Ishikawa (cell line): ENCODE data around the gene CALHM3.

Experiments
- CEBPB ChIP-seq: IDR thresholded peaks from 2 replicates; pipeline ENCODE4 v1.6.1; 2012
- CREB1 ChIP-seq: IDR thresholded peaks from 2 replicates; pipeline ENCODE4 v1.6.1; 2012; ENCODE audit warnings: low read depth
- EGR1 ChIP-seq: IDR thresholded peaks from 2 replicates; pipeline ENCODE4 v1.6.1; 2012
- EP300 ChIP-seq: IDR thresholded peaks from 2 replicates; pipeline ENCODE4 v1.6.1; 2012; ENCODE audit warnings: borderline replicate concordance
- FOXM1 ChIP-seq: IDR thresholded peaks from 2 replicates; pipeline ENCODE4 v1.6.1; 2012; ENCODE audit warnings: low read depth, borderline replicate concordance
- MAX ChIP-seq: IDR thresholded peaks from 2 replicates; pipeline ENCODE4 v1.6.1; 2012
- NFIC ChIP-seq: IDR thresholded peaks from 2 replicates; pipeline ENCODE4 v1.6.1; 2012
- RAD21 ChIP-seq: IDR thresholded peaks from 2 replicates; pipeline ENCODE4 v1.6.1; 2012; ENCODE audit warnings: low read depth
- REST ChIP-seq: IDR thresholded peaks from 2 replicates; pipeline ENCODE4 v1.6.1; 2012; ENCODE audit warnings: low read depth, mild to moderate bottlenecking
- TAF1 ChIP-seq: IDR thresholded peaks from 2 replicates; pipeline ENCODE4 v1.6.1; 2012; ENCODE audit warnings: low read depth, mild to moderate bottlenecking
- TCF12 ChIP-seq: IDR thresholded peaks from 2 replicates; pipeline ENCODE4 v1.6.1; 2012; ENCODE audit warnings: low read depth
- TEAD4 ChIP-seq: IDR thresholded peaks from 2 replicates; pipeline ENCODE4 v1.6.1; 2012
- USF1 ChIP-seq: IDR thresholded peaks from 2 replicates; pipeline ENCODE4 v1.6.1; 2012
- YY1 ChIP-seq: IDR thresholded peaks from 2 replicates; pipeline ENCODE4 v1.6.1; 2012; ENCODE audit warnings: low read depth
- ZBTB7A ChIP-seq: IDR thresholded peaks from 2 replicates; pipeline ENCODE4 v1.6.1; 2012; ENCODE audit warnings: low read depth

CALHM3 gene

GRCh38 chr10:103504181-103504783, 25.2 kb upstream of the CALHM3 start:
- TF ChIP-seq TCF12: 0 out of 2 replicates have a peak, but pooled peaks have one; percentile 16
- TF ChIP-seq TEAD4: peak; percentile 46
- TF ChIP-seq REST: no peak
- TF ChIP-seq MAX: peak; percentile 67

- TF ChIP-seq TAF1: no peak
- no peak for TF ChIP-seq TEAD4
- TF ChIP-seq REST: no peak
- no peak for TF ChIP-seq FOXM1
- no peak for TF ChIP-seq CEBPB
- TF ChIP-seq YY1: no peak
- TF ChIP-seq RAD21: no peak
- TF ChIP-seq TCF12: no peak
- no peak for TF ChIP-seq EGR1
- no peak for TF ChIP-seq CREB1
- TF ChIP-seq NFIC: no peak
- no peak for TF ChIP-seq ZBTB7A
Measured at GRCh38 chr10:103502849-103503660, 24.0 kb upstream of the CALHM3 start.

- TF ChIP-seq TCF12 (no peak), EP300 (no peak), FOXM1 (no peak), TEAD4 (no peak), REST (no peak), RAD21 (no peak), CREB1 (no peak), YY1 (no peak), USF1 (no peak), TAF1 (no peak), MAX (no peak), NFIC (no peak), CEBPB (no peak), ZBTB7A (no peak), EGR1 (no peak)
Measured at GRCh38 chr10:103501186-103501585, 22.1 kb upstream of the CALHM3 start.

- TF ChIP-seq NFIC: no peak
- TF ChIP-seq FOXM1: no peak
- no peak for TF ChIP-seq CREB1
- no peak for TF ChIP-seq EP300
- TF ChIP-seq TAF1: no peak
- TF ChIP-seq EGR1: no peak
- no peak for TF ChIP-seq USF1
- TF ChIP-seq YY1: no peak
- TF ChIP-seq ZBTB7A: no peak
- no peak for TF ChIP-seq REST
- no peak for TF ChIP-seq RAD21
- no peak for TF ChIP-seq MAX
- TF ChIP-seq TCF12: no peak
- no peak for TF ChIP-seq TEAD4
- no peak for TF ChIP-seq CEBPB
Measured at GRCh38 chr10:103500481-103500880, 21.4 kb upstream of the CALHM3 start.
